ENCODE measurements around the gene PNMA8C.
"Not testable (repeated sequence)": the region's sequence is repeated elsewhere in the genome, so short reads cannot be mapped to it uniquely, and the experiment has no call there.

The PNMA8C gene

GRCh38 chr19:46442808-46443450, 14.2 kb upstream of the PNMA8C start:
- DNase-seq (ENCODE audit: extremely low spot score) = no peak
- POLR2A ChIA-PET = no interaction called here
- TF ChIP-seq HDGF (IDR thresholded peaks at IDR 0.05; ENCODE audit: borderline replicate concordance) = no peak
- TF ChIP-seq TARDBP (IDR thresholded peaks at IDR 0.05) = no peak
- TF ChIP-seq ELF4 (IDR thresholded peaks at IDR 0.05) = no peak
- no peak for TF ChIP-seq LEF1 (IDR thresholded peaks at IDR 0.05; ENCODE audit: borderline replicate concordance)
- TF ChIP-seq FOXA1 (IDR thresholded peaks at IDR 0.05) = no peak
- no peak for TF ChIP-seq SUZ12 (IDR thresholded peaks at IDR 0.05)
- no peak for TF ChIP-seq PKNOX1 (IDR thresholded peaks at IDR 0.05)
- TF ChIP-seq ARNT (IDR thresholded peaks at IDR 0.05) = no peak
- TF ChIP-seq ZNF384 (IDR thresholded peaks at IDR 0.05) = no peak
- no peak for TF ChIP-seq SP1 (IDR thresholded peaks at IDR 0.05)
- CTCF ChIA-PET = interaction anchor here (1.1 kb wide), 1 partner anchor 48 kb away, joined by 3 read pairs; no protein-coding TSS in a partner anchor

GRCh38 chr19:46441866-46442265, 13.1 kb upstream of the PNMA8C start:
- no peak for DNase-seq (ENCODE audit: extremely low spot score)
- POLR2A ChIA-PET = no interaction called here
- TF ChIP-seq HDGF (IDR thresholded peaks at IDR 0.05; ENCODE audit: borderline replicate concordance) (no peak), ARNT (IDR thresholded peaks at IDR 0.05) (no peak), ZNF384 (IDR thresholded peaks at IDR 0.05) (no peak), ELF4 (IDR thresholded peaks at IDR 0.05) (no peak), PKNOX1 (IDR thresholded peaks at IDR 0.05) (no peak), FOXM1 (IDR thresholded peaks at IDR 0.05; ENCODE audit: borderline replicate concordance) (no peak), FOXK2 (IDR thresholded peaks at IDR 0.05) (no peak), BHLHE40 (IDR thresholded peaks at IDR 0.05; ENCODE audit: borderline replicate concordance) (no peak), SUZ12 (IDR thresholded peaks at IDR 0.05) (no peak), TARDBP (IDR thresholded peaks at IDR 0.05) (no peak)
- CTCF ChIA-PET = no interaction called here

- DNase-seq (ENCODE audit: extremely low spot score); CTCF ChIA-PET: not testable (repeated sequence)
- TF ChIP-seq ZNF384 (IDR thresholded peaks at IDR 0.05) = peak; percentile 31; the same call in 1 of the 2 replicates
- POLR2A ChIA-PET = interaction anchor here (1.5 kb wide), 1 partner anchor 23 kb away, joined by 4 read pairs; the partner anchor contains the start of gene CCDC8
These were observed 7.0 kb upstream of the PNMA8C start for GRCh38 chr19:46435689-46436088.

GRCh38 chr19:46435009-46435408, 6.3 kb upstream of the PNMA8C start:
- CTCF ChIA-PET = no interaction called here
- TF ChIP-seq ELF4 (IDR thresholded peaks at IDR 0.05) = no peak
- TF ChIP-seq ARNT (IDR thresholded peaks at IDR 0.05) = no peak
- no peak for TF ChIP-seq FOXK2 (IDR thresholded peaks at IDR 0.05)
- TF ChIP-seq SUZ12 (IDR thresholded peaks at IDR 0.05) = no peak
- TF ChIP-seq FOXM1 (IDR thresholded peaks at IDR 0.05; ENCODE audit: borderline replicate concordance) = no peak
- no peak for TF ChIP-seq NFRKB (IDR thresholded peaks at IDR 0.05)
- no peak for TF ChIP-seq SP1 (IDR thresholded peaks at IDR 0.05)
- no peak for TF ChIP-seq TARDBP (IDR thresholded peaks at IDR 0.05)
- TF ChIP-seq CTBP1 (IDR thresholded peaks at IDR 0.05; ENCODE audit: borderline replicate concordance) = no peak
- TF ChIP-seq BHLHE40 (IDR thresholded peaks at IDR 0.05; ENCODE audit: borderline replicate concordance) = no peak
- TF ChIP-seq LEF1 (IDR thresholded peaks at IDR 0.05; ENCODE audit: borderline replicate concordance) = no peak
- POLR2A ChIA-PET = no interaction called here

GRCh38 chr19:46433470-46433869, 4.7 kb upstream of the PNMA8C start:
- POLR2A ChIA-PET; DNase-seq (ENCODE audit: extremely low spot score); CTCF ChIA-PET: not testable (repeated sequence)

More at GRCh38 chr19:46435009-46435408, 6.3 kb upstream of the PNMA8C start:
- no peak for DNase-seq (ENCODE audit: extremely low spot score)

- ChIA-PET POLR2A (interaction anchor here (1.0 to 1.1 kb wide), 2 partner anchors 19 to 22 kb away, joined by 3 to 5 read pairs; partner anchors contain the start of gene CCDC8), CTCF (interaction anchor here (0.7 to 1.1 kb wide), 4 partner anchors 26 to 842 kb away, joined by 3 to 4 read pairs (median 4); no protein-coding TSS in a partner anchor)
- TF ChIP-seq ARNT (IDR thresholded peaks at IDR 0.05) (no peak), ZNF384 (IDR thresholded peaks at IDR 0.05) (0 out of 2 replicates have a peak, but pooled peaks have one; percentile 24), NFRKB (IDR thresholded peaks at IDR 0.05) (no peak), FOXK2 (IDR thresholded peaks at IDR 0.05) (no peak), L3MBTL2 (conservative IDR thresholded peaks at IDR 0.05) (no peak), ELF4 (IDR thresholded peaks at IDR 0.05) (no peak), HDGF (IDR thresholded peaks at IDR 0.05; ENCODE audit: borderline replicate concordance) (no peak)
- DNase-seq (ENCODE audit: extremely low spot score) = peak; percentile 48
These were observed 3.1 kb upstream of the PNMA8C start for GRCh38 chr19:46431824-46432223.

GRCh38 chr19:46429999-46430398, 1.3 kb upstream of the PNMA8C start:
- no peak for DNase-seq (ENCODE audit: extremely low spot score)
- TF ChIP-seq SP1 (IDR thresholded peaks at IDR 0.05) = no peak
- no peak for TF ChIP-seq ZNF384 (IDR thresholded peaks at IDR 0.05)
- no peak for TF ChIP-seq HDGF (IDR thresholded peaks at IDR 0.05; ENCODE audit: borderline replicate concordance)
- no peak for TF ChIP-seq TARDBP (IDR thresholded peaks at IDR 0.05)
- no peak for TF ChIP-seq PKNOX1 (IDR thresholded peaks at IDR 0.05)
- no peak for TF ChIP-seq NFRKB (IDR thresholded peaks at IDR 0.05)
- TF ChIP-seq FOXM1 (IDR thresholded peaks at IDR 0.05; ENCODE audit: borderline replicate concordance) = no peak
- TF ChIP-seq ELF4 (IDR thresholded peaks at IDR 0.05) = no peak
- no peak for TF ChIP-seq ARNT (IDR thresholded peaks at IDR 0.05)
- no peak for TF ChIP-seq SUZ12 (IDR thresholded peaks at IDR 0.05)
- ChIA-PET CTCF (no interaction called here), POLR2A (no interaction called here)

Measured in HEK293T (cell line).